GM19395 (cell line): ENCODE measurements around the gene FAM107B.

Experiments
- ATAC-seq: cut with Tn5 transposase; IDR thresholded peaks from one replicate; pipeline ENCODE4 v1.9.1; 2021; ENCODE audit warnings: mild to moderate bottlenecking, moderate library complexity; ENCODE audit not compliant: unreplicated experiment

Gene FAM107B

GRCh38 chr10:14518149-14518548 lies 256.5 kb downstream of the FAM107B start:
- ATAC-seq, result no peak

GRCh38 chr10:14513123-14513522 lies 261.6 kb downstream of the FAM107B start:
- no peak for ATAC-seq

- no peak for ATAC-seq
Measured at GRCh38 chr10:14510346-14510745, 264.4 kb downstream of the FAM107B start.

GRCh38 chr10:14508725-14509124 lies 266.0 kb downstream of the FAM107B start:
- no peak for ATAC-seq

- ATAC-seq, result no peak
Measured at GRCh38 chr10:14507781-14508180, 266.9 kb downstream of the FAM107B start.

GRCh38 chr10:14507176-14507575 lies 267.5 kb downstream of the FAM107B start:
- no peak for ATAC-seq

GRCh38 chr10:14502431-14502830 lies 272.3 kb downstream of the FAM107B start:
- ATAC-seq, result no peak

GRCh38 chr10:14500172-14500765 lies 274.4 kb downstream of the FAM107B start:
- ATAC-seq, result no peak

GRCh38 chr10:14499601-14499904 lies 275.1 kb downstream of the FAM107B start:
- ATAC-seq, result no peak

GRCh38 chr10:14498326-14498725 lies 276.4 kb downstream of the FAM107B start:
- ATAC-seq, result no peak

GRCh38 chr10:14491811-14492210 lies 282.9 kb downstream of the FAM107B start:
- ATAC-seq, result no peak

GRCh38 chr10:14489522-14490177 lies 285.0 kb downstream of the FAM107B start:
- no peak for ATAC-seq

GRCh38 chr10:14487488-14487883 lies 287.2 kb downstream of the FAM107B start:
- ATAC-seq, result no peak

- ATAC-seq, result no peak
Measured at GRCh38 chr10:14486777-14487487, 287.8 kb downstream of the FAM107B start.

- no peak for ATAC-seq
Measured at GRCh38 chr10:14485986-14486385, 288.7 kb downstream of the FAM107B start.

- no peak for ATAC-seq
Measured at GRCh38 chr10:14483417-14483816, 291.3 kb downstream of the FAM107B start.

GRCh38 chr10:14481752-14482151 lies 292.9 kb downstream of the FAM107B start:
- ATAC-seq, result no peak

- ATAC-seq, result no peak
Measured at GRCh38 chr10:14481014-14481413, 293.7 kb downstream of the FAM107B start.

GRCh38 chr10:14478604-14479003 lies 296.1 kb downstream of the FAM107B start:
- no peak for ATAC-seq

GRCh38 chr10:14478201-14478600 lies 296.5 kb downstream of the FAM107B start:
- no peak for ATAC-seq

- ATAC-seq, result no peak
Measured at GRCh38 chr10:14477408-14477710, 297.3 kb downstream of the FAM107B start.

- ATAC-seq, result no peak
Measured at GRCh38 chr10:14476641-14477407, 297.9 kb downstream of the FAM107B start.
